Tibial nerve (tissue), 3 donors: ENCODE data around the gene LAMB4.

Experiments
- CTCF ChIP-seq, 5 experiments: fragments of 200-600 bp in 3 of 5; fragments of 450-650 bp in 2 of 5; sonication (generic) in 3 of 5; IDR thresholded peaks; one replicate each; pipeline ENCODE4 v1.5.1; 2016 to 2019; ENCODE audit warnings: antibody characterized with exemption in 5 of 5, mild to moderate bottlenecking in 3 of 5, moderate library complexity in 2 of 5
- POLR2A ChIP-seq, 2 donors: fragments of 450-650 bp; IDR thresholded peaks; one replicate each; pipeline ENCODE4 v1.6.1; 2017; ENCODE audit warnings: antibody characterized with exemption in 2 of 2, mild to moderate bottlenecking in 2 of 2, moderate library complexity in 2 of 2

DNA sequence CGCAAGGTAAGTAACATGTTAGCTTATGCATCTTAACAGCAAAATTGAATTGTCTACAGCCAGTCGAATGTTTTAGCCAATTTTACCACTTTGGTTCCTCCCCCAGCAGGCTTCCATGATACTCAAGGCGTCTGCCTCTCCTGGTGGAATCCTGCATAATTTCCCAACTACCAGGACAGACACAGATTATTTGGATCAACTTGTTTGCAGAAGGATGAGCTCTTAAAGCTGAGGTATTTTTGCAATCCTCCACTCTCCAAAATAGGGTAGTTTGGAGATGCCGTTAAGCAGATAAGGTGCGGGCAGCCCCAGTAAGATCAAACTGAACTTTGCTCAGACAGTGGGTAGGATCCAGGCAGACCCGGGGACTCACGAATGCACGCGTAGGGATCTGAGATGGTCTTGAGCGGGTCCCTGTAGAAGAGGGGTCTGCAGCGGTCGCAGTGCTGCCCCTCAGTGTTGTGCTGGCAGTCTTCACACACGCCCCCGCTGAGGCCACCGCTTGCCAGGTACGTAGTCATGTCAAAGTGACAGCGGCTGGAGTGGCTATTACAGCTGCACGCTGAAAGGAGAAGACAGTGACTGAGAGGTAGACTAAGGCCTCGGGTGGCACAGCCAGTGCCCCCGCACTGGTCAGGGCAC lies 27.4 kb downstream of the LAMB4 start:
- TF ChIP-seq CTCF (IDR thresholded peaks at IDR 0.05), result no peak
- TF ChIP-seq POLR2A (IDR thresholded peaks at IDR 0.05), result no peak
